H9 (cell line): ENCODE measurements around the gene CFDP1. TPM values are rescaled to one million over a fixed set of nuclear protein-coding genes. Genes with fewer than 3 reads are reported as not detected.

Experiments used
- DNase-seq: peaks from one replicate; pipeline ENCODE4 v3.0.0-alpha.2; 2017
- H2AFZ ChIP-seq: one replicate; pipeline ENCODE4 v1.6.1; 2013; ENCODE audit warnings: mild to moderate bottlenecking, low read length, control low read depth, moderate library complexity
- H2AK5ac ChIP-seq: 2 replicates; pipeline ENCODE4 v1.6.1; 2013; ENCODE audit warnings: low read length, control low read depth, mixed read lengths; ENCODE audit not compliant: insufficient read length
- H2BK120ac ChIP-seq: one replicate; pipeline ENCODE4 v1.6.1; 2013; ENCODE audit warnings: low read depth, mild to moderate bottlenecking, low read length, control low read depth, inconsistent platforms; ENCODE audit not compliant: poor library complexity, severe bottlenecking
- H2BK12ac ChIP-seq: 2 replicates; pipeline ENCODE4 v1.6.1; 2013; ENCODE audit warnings: low read length, control low read depth, mixed read lengths, low read depth; ENCODE audit not compliant: insufficient read length
- H2BK15ac ChIP-seq: 2 replicates; pipeline ENCODE4 v1.6.1; 2013; ENCODE audit warnings: low read depth, low read length, control low read depth
- H2BK20ac ChIP-seq: one replicate; pipeline ENCODE4 v1.6.1; 2013; ENCODE audit warnings: low read depth, mild to moderate bottlenecking, low read length, control low read depth, inconsistent platforms; ENCODE audit not compliant: poor library complexity, severe bottlenecking
- H2BK5ac ChIP-seq: 2 replicates; pipeline ENCODE4 v1.6.1; 2013; ENCODE audit warnings: low read length, control low read depth, mixed read lengths; ENCODE audit not compliant: insufficient read length
- H3K14ac ChIP-seq: 2 replicates; pipeline ENCODE4 v1.6.1; 2013; ENCODE audit warnings: low read length, control low read depth; ENCODE audit not compliant: insufficient read depth
- H3K18ac ChIP-seq: 2 replicates; pipeline ENCODE4 v1.6.1; 2013; ENCODE audit warnings: low read depth, mild to moderate bottlenecking, mixed read lengths, low read length, control low read depth; ENCODE audit not compliant: insufficient read length
- H3K23ac ChIP-seq: 2 replicates; pipeline ENCODE4 v1.6.1; 2013; ENCODE audit warnings: low read length, control low read depth, mixed read lengths, low read depth; ENCODE audit not compliant: insufficient read length
- H3K23me2 ChIP-seq: 2 replicates; pipeline ENCODE4 v1.6.1; 2013; ENCODE audit warnings: low read depth, mild to moderate bottlenecking, mixed read lengths, low read length, control low read depth; ENCODE audit not compliant: insufficient read length, poor library complexity, severe bottlenecking
- H3K27ac ChIP-seq: 2 replicates; pipeline ENCODE4 v1.5.1; 2013; ENCODE audit warnings: low read length, control low read depth, mixed read lengths, low read depth; ENCODE audit not compliant: insufficient read length
- H3K27me3 ChIP-seq: 2 replicates; pipeline ENCODE4 v1.6.1; 2013; ENCODE audit warnings: low read length, control low read depth, inconsistent platforms; ENCODE audit not compliant: insufficient read depth
- H3K4ac ChIP-seq: 2 replicates; pipeline ENCODE4 v1.6.1; 2013; ENCODE audit warnings: low read depth, mild to moderate bottlenecking, control low read depth, inconsistent platforms, low read length, moderate library complexity
- H3K4me1 ChIP-seq: 2 replicates; pipeline ENCODE4 v1.6.1; 2013; ENCODE audit warnings: low read length, control low read depth, inconsistent platforms; ENCODE audit not compliant: insufficient read depth
- H3K4me2 ChIP-seq: 2 replicates; pipeline ENCODE4 v1.6.1; 2013; ENCODE audit warnings: low read length, control low read depth, mixed read lengths; ENCODE audit not compliant: insufficient read length, insufficient read depth
- H3K56ac ChIP-seq: 2 replicates; pipeline ENCODE4 v1.6.1; 2013; ENCODE audit warnings: low read depth, mild to moderate bottlenecking, mixed read lengths, low read length, control low read depth; ENCODE audit not compliant: insufficient read length
- H3K79me1 ChIP-seq: 2 replicates; pipeline ENCODE4 v1.6.1; 2013; ENCODE audit warnings: low read depth, mild to moderate bottlenecking, moderate library complexity, low read length, control low read depth, inconsistent platforms; ENCODE audit not compliant: insufficient read depth, poor library complexity, severe bottlenecking
- H3K79me2 ChIP-seq: 2 replicates; pipeline ENCODE4 v1.6.1; 2013; ENCODE audit warnings: low read length, control low read depth, inconsistent platforms; ENCODE audit not compliant: insufficient read depth
- H3K9ac ChIP-seq: 2 replicates; pipeline ENCODE4 v1.6.1; 2013; ENCODE audit warnings: low read length, control low read depth, mixed read lengths; ENCODE audit not compliant: insufficient read length; ENCODE audit errors: extremely low read depth
- H3K9me3 ChIP-seq: one replicate; pipeline ENCODE4 v1.6.1; 2013; ENCODE audit warnings: low read depth, low read length, inconsistent platforms; ENCODE audit not compliant: control insufficient read depth
- H3T11ph ChIP-seq: one replicate; pipeline ENCODE4 v1.6.1; 2013; ENCODE audit warnings: mild to moderate bottlenecking, low read length, control low read depth, inconsistent platforms
- H4K20me1 ChIP-seq: one replicate; pipeline ENCODE4 v1.6.1; 2013; ENCODE audit not compliant: control insufficient read depth, insufficient read length, insufficient read depth
- H4K5ac ChIP-seq: 2 replicates; pipeline ENCODE4 v1.6.1; 2013; ENCODE audit warnings: low read depth, mild to moderate bottlenecking, mixed read lengths, low read length, control low read depth; ENCODE audit not compliant: insufficient read length
- H4K8ac ChIP-seq: replicated peaks from 2 replicates; pipeline ENCODE4 v1.6.1; 2013; ENCODE audit warnings: low read length, control low read depth, mixed read lengths, low read depth; ENCODE audit not compliant: insufficient read length
- H4K91ac ChIP-seq: 2 replicates; pipeline ENCODE4 v1.6.1; 2013; ENCODE audit warnings: low read depth, mild to moderate bottlenecking, moderate library complexity, mixed read lengths, low read length, control low read depth; ENCODE audit not compliant: insufficient read length
- H3K27ac Mint-ChIP-seq, 3 experiments: 2 replicates in 2 of 3; 3 replicates in 1 of 3; pipeline ENCODE4 v1.8.0; 2020 to 2021; ENCODE audit warnings: mixed read lengths in 3 of 3, mild to moderate bottlenecking in 1 of 3, moderate library complexity in 1 of 3
- H3K27me3 Mint-ChIP-seq: 2 replicates; pipeline ENCODE4 v1.8.0; 2021; ENCODE audit warnings: low read depth, mild to moderate bottlenecking, moderate library complexity, mixed read lengths
- H3K36me3 Mint-ChIP-seq, 3 experiments: 2 replicates in 2 of 3; 3 replicates in 1 of 3; pipeline ENCODE4 v1.8.0; 2020 to 2021; ENCODE audit warnings: low read depth in 3 of 3, mixed read lengths in 3 of 3; ENCODE audit not compliant: insufficient read depth in 1 of 3
- H3K4me1 Mint-ChIP-seq, 2 experiments: 2 replicates each; pipeline ENCODE4 v1.8.0; 2020; ENCODE audit warnings: mixed read lengths in 2 of 2
- H3K4me3 Mint-ChIP-seq, 2 experiments: 2 replicates in 1 of 2; 3 replicates in 1 of 2; pipeline ENCODE4 v1.8.0; 2020 to 2021; ENCODE audit warnings: mild to moderate bottlenecking in 2 of 2, mixed read lengths in 2 of 2, moderate library complexity in 1 of 2
- H3K9me3 Mint-ChIP-seq, 2 experiments: 2 replicates in 1 of 2; 3 replicates in 1 of 2; pipeline ENCODE4 v1.8.0; 2020; ENCODE audit warnings: mild to moderate bottlenecking in 2 of 2, mixed read lengths in 2 of 2, moderate library complexity in 1 of 2
- WGBS: extraction: QIAGEN DNeasy Blood & Tissue Kit; methylation state at CpG from one replicate; pipeline ENCODE4 v1.1.7; 2013; ENCODE audit warnings: missing lambda C conversion rate, low lambda C conversion rate, mixed read lengths; ENCODE audit not compliant: insufficient read length; ENCODE audit errors: extremely low coverage; 5-methylcytosine and 5-hydroxymethylcytosine counted together
- total RNA-seq: library from RNA; stranded (reverse); gene quantifications from 2 replicates; pipeline ENCODE4 v1.2.1, GENCODE V29; 2021
- TF ChIP-seq, protein P1 (sequence below): fragments of 200-600 bp; sonication (generic); conservative IDR thresholded peaks from 3 replicates; pipeline ENCODE4 v1.8.0; 2021; ENCODE audit warnings: antibody characterized with exemption, mild to moderate bottlenecking

CFDP1 gene
- total RNA-seq, 1 experiment from 2014 or later: 89.2 TPM

DNA sequence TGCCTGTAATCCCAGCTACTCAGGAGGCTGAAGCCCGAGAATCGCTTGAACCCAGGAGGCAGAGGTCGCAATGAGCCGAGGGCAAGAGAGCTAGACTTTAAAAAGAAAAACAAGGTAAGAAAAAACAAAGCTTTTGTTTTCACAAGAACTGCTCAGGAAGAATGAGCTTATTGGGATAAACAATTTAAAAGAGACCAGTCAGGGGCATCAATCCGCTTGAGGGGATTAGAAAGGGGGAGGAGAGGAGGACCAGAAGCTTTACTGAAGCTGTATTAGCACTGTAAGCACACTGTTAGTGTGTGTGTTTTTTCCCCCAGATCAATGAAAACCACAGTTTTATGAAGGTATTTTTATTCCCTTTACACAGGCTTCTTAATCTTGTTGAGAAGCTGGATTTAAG lies 22.4 kb upstream of the CFDP1 start:
- TF ChIP-seq, protein P1, sequence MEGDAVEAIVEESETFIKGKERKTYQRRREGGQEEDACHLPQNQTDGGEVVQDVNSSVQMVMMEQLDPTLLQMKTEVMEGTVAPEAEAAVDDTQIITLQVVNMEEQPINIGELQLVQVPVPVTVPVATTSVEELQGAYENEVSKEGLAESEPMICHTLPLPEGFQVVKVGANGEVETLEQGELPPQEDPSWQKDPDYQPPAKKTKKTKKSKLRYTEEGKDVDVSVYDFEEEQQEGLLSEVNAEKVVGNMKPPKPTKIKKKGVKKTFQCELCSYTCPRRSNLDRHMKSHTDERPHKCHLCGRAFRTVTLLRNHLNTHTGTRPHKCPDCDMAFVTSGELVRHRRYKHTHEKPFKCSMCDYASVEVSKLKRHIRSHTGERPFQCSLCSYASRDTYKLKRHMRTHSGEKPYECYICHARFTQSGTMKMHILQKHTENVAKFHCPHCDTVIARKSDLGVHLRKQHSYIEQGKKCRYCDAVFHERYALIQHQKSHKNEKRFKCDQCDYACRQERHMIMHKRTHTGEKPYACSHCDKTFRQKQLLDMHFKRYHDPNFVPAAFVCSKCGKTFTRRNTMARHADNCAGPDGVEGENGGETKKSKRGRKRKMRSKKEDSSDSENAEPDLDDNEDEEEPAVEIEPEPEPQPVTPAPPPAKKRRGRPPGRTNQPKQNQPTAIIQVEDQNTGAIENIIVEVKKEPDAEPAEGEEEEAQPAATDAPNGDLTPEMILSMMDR: no peak
- Histone ChIP-seq H4K20me1 (no peaks in the 10 kb centered on the region), H3K14ac (no peak overlapping the region), H4K5ac (no peak overlapping the region), H3T11ph (no peak overlapping the region), H3K4ac (no peak overlapping the region), H2BK5ac (no peak overlapping the region), H3K79me2 (peaks cover 19% of the 10 kb centered on the region; the same call in 1 of the 2 replicates), H3K56ac (no peak overlapping the region), H2BK12ac (no peak overlapping the region), H3K27me3 (no peaks in the 10 kb centered on the region), H2AK5ac (no peak overlapping the region), H3K23ac (no peak overlapping the region), H3K4me1 (no peaks in the 10 kb centered on the region; the same call in 1 of the 2 replicates), H3K9me3 (no peaks in the 10 kb centered on the region), H2BK20ac (no peak overlapping the region), H4K8ac (no peak overlapping the region), H3K9ac (no peak overlapping the region), H3K4me2 (no peak overlapping the region), H4K91ac (no peak overlapping the region), H2BK15ac (no peak overlapping the region), H2AFZ (no peak overlapping the region), H3K23me2 (no peaks in the 10 kb centered on the region), H3K27ac (no peak overlapping the region), H2BK120ac (no peak overlapping the region), H3K79me1 (peaks cover 17% of the 10 kb centered on the region), H3K18ac (no peak overlapping the region)
- Mint-ChIP-seq H3K4me3 (no peak overlapping the region), H3K36me3 (peaks cover 12 to 22% (median 21%) of the 10 kb centered on the region in 3 experiments), H3K4me1 (peaks cover 52 to 63% of the 10 kb centered on the region in 2 experiments), H3K9me3 (no peaks in the 10 kb centered on the region), H3K27ac (peak overlapping the region in 2 of 3 experiments; percentile 35 to 57; a peak in 3 of 7 replicates), H3K27me3 (no peaks in the 10 kb centered on the region; the same call in none of the 2 replicates)
- no CpG with 5 or more reads among the region's 5 CpGs for WGBS
- no peak for DNase-seq
